GM21367 (cell line): Measurements from ENCODE around the gene CHCHD10.

ENCODE experiments used
- ATAC-seq: cut with Tn5 transposase; IDR thresholded peaks from one replicate; pipeline ENCODE4 v1.9.1; 2021; ENCODE audit not compliant: unreplicated experiment

CHCHD10 gene

DNA sequence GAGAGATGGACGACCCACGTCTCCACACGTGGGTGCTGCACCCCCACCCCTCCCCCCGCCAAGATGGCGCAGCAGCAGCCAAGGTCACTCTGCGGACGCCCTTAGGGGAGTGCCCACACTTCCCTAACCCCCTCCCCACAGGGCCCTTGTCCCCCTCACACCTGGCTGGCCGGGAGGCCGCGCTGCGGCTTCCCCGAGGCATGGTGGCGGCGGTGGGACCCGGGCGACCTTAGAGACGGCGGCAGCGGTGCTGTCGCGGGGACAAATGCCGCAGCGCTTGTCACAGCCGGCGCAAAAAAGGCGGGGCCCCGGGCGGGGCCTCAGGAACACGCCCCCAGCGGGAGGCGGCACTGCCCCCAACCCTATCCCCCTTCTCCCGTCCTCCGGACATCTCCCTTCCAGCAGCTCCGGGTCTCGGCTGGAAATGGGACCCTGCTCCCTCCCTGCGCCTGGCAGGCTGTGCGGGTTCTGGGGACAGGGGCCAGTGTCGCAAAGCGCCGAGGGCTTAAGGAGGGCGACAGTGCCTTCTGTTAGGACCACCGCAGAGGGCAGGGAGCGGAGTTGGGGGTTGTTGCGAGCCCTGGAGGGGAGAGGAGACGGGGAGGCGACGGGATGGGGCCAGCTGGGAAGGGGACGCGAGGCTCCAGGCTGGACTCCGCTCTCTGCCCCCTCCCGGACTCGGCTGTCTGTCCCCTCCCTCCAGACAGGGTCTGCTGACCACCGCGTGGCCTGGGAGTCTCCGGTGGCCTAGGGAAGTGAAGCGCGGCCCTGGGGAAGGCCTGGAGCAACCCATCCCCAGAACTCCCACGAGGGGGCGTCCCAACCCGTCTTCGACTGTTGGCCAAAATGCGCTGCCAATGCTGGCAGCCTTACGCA is at the start of gene CHCHD10:
Gene CHCHD10, minus strand, starts transcription at position 300 of the 876 bp plus-strand sequence. Its CDS starts 98 bp downstream, at position 202.
- no peak for ATAC-seq

DNA sequence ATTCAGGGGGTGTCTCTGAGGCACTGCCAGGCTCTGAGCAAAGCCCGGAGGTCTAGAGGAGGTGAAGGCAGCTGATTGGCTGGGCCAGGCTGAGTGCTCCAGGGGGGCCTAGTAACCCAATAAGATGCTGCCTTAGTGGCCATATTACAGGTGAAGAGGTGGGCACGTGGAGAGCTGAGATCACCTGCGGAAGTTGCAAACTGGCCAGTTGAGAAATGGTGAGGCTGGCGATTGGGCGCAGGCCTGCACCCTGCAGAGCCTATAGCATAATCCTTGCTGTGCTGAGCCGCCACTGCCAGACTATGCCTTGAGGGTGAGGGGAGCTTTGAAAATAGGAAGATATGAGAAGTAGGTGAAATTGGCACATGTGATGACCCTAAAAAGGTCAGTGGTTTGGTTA is 49.4 kb upstream of the CHCHD10 start:
- no peak for ATAC-seq

GRCh38 chr22:23816156-23816976 is 48.6 kb upstream of the CHCHD10 start:
- no peak for ATAC-seq

DNA sequence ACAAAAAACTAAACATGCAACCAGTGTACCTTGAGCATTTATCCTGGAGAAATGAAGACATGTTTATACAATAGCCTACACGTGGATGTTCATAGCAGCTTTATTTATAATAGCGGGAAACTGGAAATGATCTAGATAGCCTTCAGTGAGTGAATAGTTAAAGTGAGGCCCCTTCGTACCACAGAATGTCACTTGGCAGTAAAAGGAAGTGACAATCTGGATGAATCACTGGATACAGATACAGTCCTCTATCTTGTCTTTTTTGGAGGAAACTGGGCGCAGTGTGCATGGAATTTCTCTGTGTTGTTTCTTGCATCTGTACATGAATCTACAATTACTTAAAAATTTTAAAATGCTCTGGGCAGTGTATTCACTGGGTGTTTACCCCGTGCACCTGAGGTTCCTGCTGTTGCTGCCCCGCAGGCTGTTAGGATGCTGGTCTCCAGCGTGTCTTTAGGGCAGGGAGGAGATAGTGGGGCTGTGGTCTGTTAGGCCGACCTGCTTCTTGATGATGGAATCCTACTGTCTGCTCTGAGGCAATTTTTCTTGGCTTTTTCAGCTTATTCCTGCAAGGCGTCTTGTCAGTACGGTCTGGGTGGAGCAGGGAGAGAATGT is 47.9 kb upstream of the CHCHD10 start:
- ATAC-seq = no peak

- ATAC-seq = no peak
Observed at GRCh38 chr22:23812378-23812777, 44.6 kb upstream of the CHCHD10 start.

DNA sequence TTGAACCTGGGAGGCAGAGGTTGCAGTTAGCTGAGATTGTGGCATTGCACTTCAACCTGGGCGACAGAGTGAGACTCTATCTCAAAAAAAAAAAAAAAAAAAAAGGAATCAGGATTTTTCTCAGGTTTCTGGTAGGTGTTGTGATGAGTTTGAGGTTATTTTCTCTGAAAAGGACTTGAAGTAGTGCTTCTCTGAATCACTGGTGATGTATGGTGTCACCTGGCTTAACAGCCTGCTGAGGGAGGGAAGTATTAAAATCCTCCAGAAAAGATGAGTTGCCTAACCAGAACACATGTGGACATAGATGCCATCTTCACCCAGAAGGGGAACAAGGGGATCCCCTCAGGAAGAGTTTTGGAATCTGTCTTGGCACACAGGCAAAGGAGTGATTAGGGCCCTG is 39.1 kb upstream of the CHCHD10 start:
- no peak for ATAC-seq

DNA sequence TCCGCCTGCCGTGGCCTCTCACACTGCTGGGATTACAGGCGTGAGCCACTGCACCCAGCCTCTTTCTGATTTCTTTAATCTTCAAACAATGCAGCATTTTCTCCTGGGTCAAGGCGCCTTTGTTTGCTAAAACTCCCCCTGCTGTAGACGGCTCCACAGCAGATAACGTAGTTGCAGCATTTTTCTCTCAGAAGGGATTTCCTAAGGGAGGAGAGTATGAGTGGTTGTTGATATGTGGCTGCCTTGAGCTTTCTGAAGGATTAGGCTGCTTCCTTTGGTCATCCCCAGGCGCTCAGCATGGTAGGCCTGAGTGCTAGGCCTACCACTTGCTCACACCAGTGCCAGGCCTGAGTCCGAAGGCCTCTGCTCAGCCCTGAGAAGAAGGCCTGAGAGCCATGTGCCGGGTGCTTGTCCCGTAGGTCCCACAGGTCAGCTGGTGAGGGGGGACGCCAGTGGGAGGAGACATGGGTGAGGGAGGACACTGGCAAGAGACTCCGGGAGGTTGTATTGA is 37.1 kb upstream of the CHCHD10 start:
- no peak for ATAC-seq

DNA sequence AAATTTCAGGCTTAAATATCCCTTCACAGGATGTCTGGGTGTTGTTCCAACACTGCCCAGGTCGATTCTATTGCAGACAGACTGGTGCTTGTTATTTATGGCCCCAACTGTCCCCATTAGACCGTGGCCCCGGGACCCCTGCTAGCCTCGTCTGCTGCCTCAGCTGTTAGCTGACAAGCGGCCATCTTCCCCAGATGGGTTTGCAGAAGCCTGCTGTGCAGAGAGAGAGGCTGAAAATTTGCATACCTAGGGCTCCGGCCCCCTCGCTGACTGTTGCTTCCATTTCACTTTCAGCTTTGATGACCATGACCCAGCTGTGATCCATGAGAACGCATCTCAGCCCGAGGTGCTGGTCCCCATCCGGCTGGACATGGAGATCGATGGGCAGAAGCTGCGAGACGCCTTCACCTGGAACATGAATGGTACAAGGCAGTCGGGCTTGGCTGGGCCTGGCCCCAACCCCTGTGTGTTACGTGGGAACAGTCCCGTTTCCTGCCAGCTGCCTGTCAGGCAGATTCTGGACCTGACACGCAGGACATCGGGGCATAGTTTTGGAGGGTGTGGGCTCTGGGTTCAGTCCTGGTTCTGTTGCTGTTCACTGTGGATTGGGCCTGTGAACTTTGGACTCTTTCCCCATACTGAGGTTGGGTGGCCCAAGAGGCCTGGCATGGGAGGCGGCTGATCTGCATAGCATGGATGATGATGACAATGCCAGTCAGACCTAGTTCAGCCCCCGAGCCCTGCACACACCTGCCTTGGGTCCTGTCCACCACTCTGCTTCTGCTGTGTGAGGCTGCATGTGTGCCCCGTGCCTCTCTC is 35.4 kb upstream of the CHCHD10 start:
- ATAC-seq = no peak

DNA sequence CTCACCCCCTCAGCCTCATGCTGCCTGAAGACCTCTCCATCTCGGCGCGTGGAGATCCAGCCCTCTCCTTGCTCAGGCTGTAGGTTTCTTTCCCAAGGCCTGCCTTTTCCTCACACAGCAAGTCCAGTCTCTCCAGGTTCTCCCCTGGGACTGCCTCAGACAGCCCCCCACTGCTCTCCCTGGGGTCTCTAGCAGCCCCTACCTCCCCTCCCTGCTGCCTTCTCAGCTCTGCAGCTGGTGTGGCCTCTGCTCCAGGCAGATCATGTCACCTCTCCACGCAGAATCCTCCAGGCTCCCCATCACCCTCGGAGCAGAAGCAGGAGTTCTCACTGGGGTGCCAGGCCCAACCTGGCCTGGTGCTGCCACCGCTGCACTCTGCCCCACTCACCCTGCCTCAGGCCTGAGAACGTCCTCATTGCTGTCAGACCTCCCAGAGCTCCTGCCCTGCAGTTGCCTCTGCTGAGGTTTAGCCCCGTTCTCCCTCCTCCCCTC is 34.2 kb upstream of the CHCHD10 start:
- no peak for ATAC-seq

- no peak for ATAC-seq
Observed at GRCh38 chr22:23801238-23801821, 33.6 kb upstream of the CHCHD10 start.

- ATAC-seq = no peak
Observed at GRCh38 chr22:23800297-23801237, 32.8 kb upstream of the CHCHD10 start.

DNA sequence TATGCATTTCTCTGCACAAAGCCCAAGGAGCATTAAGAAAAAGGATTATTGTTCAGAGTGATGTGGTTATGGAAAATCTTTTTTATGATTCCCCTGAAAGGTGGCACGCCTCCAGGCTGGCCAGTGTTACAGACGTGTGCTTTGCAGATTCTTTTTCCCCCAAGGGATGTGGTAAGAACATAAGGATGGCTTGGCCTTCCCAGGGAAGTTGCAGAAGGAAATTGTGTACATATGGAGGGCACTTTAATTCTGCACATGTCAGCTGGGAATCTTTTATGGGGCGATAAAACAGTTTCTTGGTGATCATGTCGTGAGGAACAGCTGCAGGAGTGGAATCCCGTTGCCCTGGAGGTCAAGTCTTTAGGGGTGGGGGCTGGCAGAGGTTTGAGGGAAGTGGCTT is 28.7 kb upstream of the CHCHD10 start:
- ATAC-seq = no peak

DNA sequence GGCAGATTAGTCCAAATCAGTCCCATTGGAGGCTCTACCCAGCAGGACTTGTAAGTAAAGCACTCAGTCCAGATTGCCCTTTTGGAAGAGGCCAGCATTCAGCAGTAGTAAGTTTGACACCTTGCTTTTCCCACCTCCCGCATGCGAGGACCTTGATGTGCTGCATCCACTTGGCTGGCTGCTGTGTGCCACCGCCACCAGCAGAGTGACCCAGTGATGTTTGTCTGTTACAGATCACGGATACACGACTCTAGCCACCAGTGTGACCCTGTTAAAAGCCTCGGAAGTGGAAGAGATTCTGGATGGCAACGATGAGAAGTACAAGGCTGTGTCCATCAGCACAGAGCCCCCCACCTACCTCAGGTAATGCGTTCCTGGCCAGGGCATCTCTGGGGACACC is 25.6 kb upstream of the CHCHD10 start:
- ATAC-seq = no peak

DNA sequence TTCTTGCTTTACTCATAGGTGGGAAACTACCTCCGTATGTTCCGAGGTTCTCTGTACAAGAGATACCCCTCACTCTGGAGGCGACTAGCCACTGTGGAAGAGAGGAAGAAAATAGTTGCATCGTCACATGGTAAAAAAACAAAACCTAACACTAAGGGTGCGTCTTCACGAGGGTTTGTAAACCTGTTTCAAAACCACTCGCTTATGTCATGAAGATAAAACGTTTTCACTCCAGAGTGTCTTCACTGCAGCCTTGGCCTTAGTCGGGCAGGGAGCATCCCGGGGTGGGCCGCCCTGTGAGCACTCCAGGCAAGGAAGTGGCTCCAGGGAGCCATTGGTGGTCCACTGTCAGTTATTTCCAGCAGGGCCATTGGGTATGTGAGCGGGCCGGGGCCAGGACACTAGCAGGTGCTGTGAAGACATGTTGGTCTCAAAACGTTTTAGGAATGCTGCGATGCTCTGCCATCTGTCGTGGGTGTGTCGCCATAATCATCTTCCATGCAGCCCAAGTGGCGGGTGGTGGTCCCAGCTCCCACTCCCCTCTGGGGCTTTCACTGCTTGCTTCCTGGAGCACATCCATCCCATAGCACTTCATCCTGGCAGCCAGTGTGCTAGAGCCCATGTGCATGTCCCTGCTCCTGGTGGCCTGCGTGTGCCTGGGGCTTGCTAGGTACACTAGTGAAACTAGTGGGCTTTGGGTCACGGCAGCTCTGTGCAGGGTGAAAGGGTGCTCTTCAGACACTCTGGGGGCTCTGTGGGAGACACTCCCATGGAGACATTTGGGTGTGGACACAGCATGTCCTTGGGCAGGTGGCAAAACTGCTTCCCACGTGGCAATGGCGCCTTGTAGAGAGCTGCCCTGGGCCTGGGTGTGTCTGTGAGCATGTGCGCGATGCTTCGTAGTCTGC is 24.2 kb upstream of the CHCHD10 start:
- ATAC-seq = no peak

DNA sequence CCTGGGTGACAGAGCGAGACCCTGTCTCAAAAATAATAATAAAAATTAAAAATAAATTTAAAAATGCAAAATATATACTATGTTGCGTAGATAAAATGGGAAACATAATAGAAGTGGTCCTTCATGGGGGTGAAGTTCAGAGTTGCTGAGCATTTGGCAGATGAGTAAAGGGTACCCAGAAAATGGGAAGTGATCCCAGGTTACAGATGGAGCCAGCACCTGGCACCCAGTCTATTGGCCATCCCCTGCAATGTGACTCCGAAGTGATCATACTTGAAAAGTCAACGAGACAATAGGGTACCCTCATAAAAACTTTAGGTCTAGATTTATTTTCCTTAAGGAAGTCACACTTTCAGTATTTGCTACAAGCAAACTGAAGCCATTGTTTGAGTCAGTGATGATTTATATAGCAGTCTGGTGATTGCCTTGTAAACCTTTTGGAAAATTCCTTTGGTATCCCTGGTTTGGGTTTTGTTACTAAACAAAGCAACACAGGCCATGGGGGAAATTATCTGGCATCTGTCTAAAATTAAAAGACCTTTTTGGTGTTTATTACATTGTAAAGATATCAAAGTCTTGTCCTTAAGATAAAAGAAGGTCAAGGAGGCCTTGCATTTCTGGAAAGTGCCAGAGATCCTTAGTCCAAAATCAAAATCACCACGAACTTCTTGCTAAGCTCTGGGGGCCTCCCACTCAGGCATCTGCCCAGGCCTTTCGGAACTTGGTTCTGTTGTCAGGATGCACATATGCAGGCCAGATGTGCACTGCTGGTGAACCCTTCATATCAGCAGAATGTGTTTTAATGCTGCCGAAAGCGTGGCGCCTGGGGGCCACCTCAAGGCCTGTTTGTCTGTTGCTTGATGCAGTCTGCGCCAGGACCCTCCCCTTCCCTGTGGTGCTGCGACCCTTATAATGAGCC is 23.3 kb upstream of the CHCHD10 start:
- ATAC-seq = no peak

DNA sequence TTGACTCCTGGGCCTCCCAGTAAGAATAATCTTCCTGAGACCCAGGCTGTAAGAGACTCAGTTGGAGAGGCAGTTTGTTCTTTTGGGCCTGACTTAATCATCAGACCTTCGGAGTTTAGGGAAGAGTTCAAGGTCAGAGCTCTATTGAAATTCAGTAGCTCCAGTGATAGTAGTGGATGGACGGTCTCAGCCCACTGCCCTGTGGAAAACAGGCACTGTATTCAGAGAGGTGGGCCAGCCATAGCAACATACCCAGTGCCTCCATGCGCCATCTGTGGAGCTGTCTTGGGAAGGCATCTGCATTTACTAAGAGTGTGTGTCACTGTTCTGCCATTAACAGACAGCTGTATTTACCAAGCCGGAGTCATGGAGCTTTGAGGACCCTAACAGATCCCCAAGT is 21.9 kb upstream of the CHCHD10 start:
- ATAC-seq = no peak

GRCh38 chr22:23789121-23789520 is 21.3 kb upstream of the CHCHD10 start:
- no peak for ATAC-seq
